H1 (cell line): ENCODE measurements around the gene GOLGA1. TPM values are rescaled to one million over a fixed set of nuclear protein-coding genes. Genes with fewer than 3 reads are reported as not detected.

Experiments used
- CTCF ChIA-PET: fragments of 300-600 bp; sonication (Branson Sonifier 250); formaldehyde crosslinking; loops from one replicate; lab custom pipeline; 2021; ENCODE audit not compliant: partially characterized antibody; lab: Charles Lee
- POLR2A ChIA-PET: fragments of 300-600 bp; sonication (Branson Sonifier 250); formaldehyde crosslinking; loops from one replicate; lab custom pipeline; 2021; ENCODE audit warnings: inconsistent platforms; ENCODE audit not compliant: partially characterized antibody; lab: Charles Lee
- DNase-seq, 2 experiments: peaks; one replicate each; pipeline versions ENCODE4 v3.0.0 to v3.0.0-alpha.2; 2010 to 2022; ENCODE audit warnings: low spot score in 2 of 2, low read depth in 1 of 2, mixed read lengths in 1 of 2
- FAIRE-seq: peaks from 2 replicates; lab custom pipeline; 2011; peaks lifted over from hg19 to GRCh38; lab: Jason Lieb, UNC
- H2AFZ ChIP-seq: 2 replicates; pipeline ENCODE4 v1.8.1; 2012; ENCODE audit warnings: low read length, inconsistent platforms
- H2AK5ac ChIP-seq: 2 replicates; pipeline ENCODE4 v1.6.1; 2013; ENCODE audit warnings: low read depth, low read length
- H2BK120ac ChIP-seq: replicated peaks from 2 replicates; pipeline ENCODE3; 2013; ENCODE audit warnings: low read depth, low read length, inconsistent platforms
- H2BK12ac ChIP-seq: 2 replicates; pipeline ENCODE4 v1.6.1; 2013; ENCODE audit warnings: low read depth, low read length
- H2BK15ac ChIP-seq: 2 replicates; pipeline ENCODE4 v1.6.1; 2013; ENCODE audit warnings: low read length
- H2BK20ac ChIP-seq: 2 replicates; pipeline ENCODE4 v1.6.1; 2013; ENCODE audit warnings: low read length
- H2BK5ac ChIP-seq: 2 replicates; pipeline ENCODE4 v1.6.1; 2013; ENCODE audit warnings: low read depth, low read length
- H3K14ac ChIP-seq: 2 replicates; pipeline ENCODE4 v1.6.1; 2013; ENCODE audit warnings: inconsistent platforms; ENCODE audit not compliant: insufficient read length
- H3K18ac ChIP-seq: 2 replicates; pipeline ENCODE4 v1.6.1; 2013; ENCODE audit warnings: low read length; ENCODE audit errors: extremely low read depth
- H3K23ac ChIP-seq: 2 replicates; pipeline ENCODE4 v1.6.1; 2013; ENCODE audit warnings: inconsistent platforms; ENCODE audit not compliant: insufficient read length
- H3K23me2 ChIP-seq: 2 replicates; pipeline ENCODE4 v1.6.1; 2013; ENCODE audit warnings: low read depth, low read length
- H3K27ac ChIP-seq: 2 replicates; pipeline ENCODE4 v1.6.1; 2011; ENCODE audit warnings: low read depth, low read length, inconsistent platforms
- H3K27me3 ChIP-seq, 4 experiments: replicated peaks in 1 of 4; 1 replicate in 1 of 4; 2 replicates in 3 of 4; pipeline versions ENCODE4 v1.6.1 to v1.8.1; 2011 to 2013; ENCODE audit warnings: low read length in 3 of 4, mild to moderate bottlenecking in 3 of 4, inconsistent platforms in 2 of 4, mixed read lengths in 2 of 4, moderate library complexity in 1 of 4; ENCODE audit not compliant: control insufficient read depth in 3 of 4, insufficient read depth in 3 of 4; ENCODE audit errors: extremely low read depth in 1 of 4
- H3K36me3 ChIP-seq, 4 experiments: 2 replicates each; pipeline versions ENCODE4 v1.6.1 to v1.8.1; 2011 to 2013; ENCODE audit warnings: mild to moderate bottlenecking in 4 of 4, low read length in 3 of 4, moderate library complexity in 2 of 4, control low read depth in 1 of 4, inconsistent platforms in 1 of 4; ENCODE audit not compliant: insufficient read depth in 4 of 4, control insufficient read depth in 2 of 4
- H3K4ac ChIP-seq: replicated peaks from 2 replicates; pipeline ENCODE3; 2013; ENCODE audit warnings: low read length, low read depth, mixed read lengths, inconsistent platforms; ENCODE audit not compliant: insufficient read length
- H3K4me1 ChIP-seq, 4 experiments: replicated peaks in 1 of 4; 1 replicate in 1 of 4; 2 replicates in 3 of 4; pipeline versions ENCODE4 v1.6.1 to v1.8.1; 2011 to 2013; ENCODE audit warnings: low read length in 3 of 4, inconsistent platforms in 2 of 4, mixed read lengths in 1 of 4; ENCODE audit not compliant: insufficient read depth in 4 of 4, control insufficient read depth in 3 of 4
- H3K4me2 ChIP-seq, 2 experiments: 2 replicates each; pipeline versions ENCODE4 v1.6.1 to v1.8.1; 2011 to 2013; ENCODE audit warnings: low read depth in 2 of 2, low read length in 2 of 2, control low read depth in 1 of 2, inconsistent platforms in 1 of 2, mild to moderate bottlenecking in 1 of 2; ENCODE audit not compliant: insufficient read depth in 1 of 2
- H3K4me3 ChIP-seq, 4 experiments: fragments of 200-600, 300-600 bp in 1 of 4; sonication (generic), shearing (Covaris generic), sonication (Bioruptor Twin) in 1 of 4; 2 replicates each; pipeline versions ENCODE4 v1.5.1 to v1.8.1; 2011 to 2016; ENCODE audit warnings: low read length in 4 of 4, low read depth in 3 of 4, control low read depth in 2 of 4, inconsistent platforms in 2 of 4, mild to moderate bottlenecking in 2 of 4, mixed read lengths in 1 of 4, moderate library complexity in 1 of 4; ENCODE audit not compliant: insufficient read depth in 2 of 4; ENCODE audit errors: extremely low read depth in 1 of 4
- H3K56ac ChIP-seq: replicated peaks from 2 replicates; pipeline ENCODE3; 2013; ENCODE audit warnings: low read depth, mild to moderate bottlenecking, mixed read lengths, low read length, inconsistent platforms; ENCODE audit not compliant: insufficient read length
- H3K79me1 ChIP-seq: 2 replicates; pipeline ENCODE4 v1.6.1; 2013; ENCODE audit warnings: low read depth, low read length, control low read depth
- H3K79me2 ChIP-seq, 2 experiments: 2 replicates each; pipeline versions ENCODE4 v1.6.1 to v1.8.1; 2012 to 2013; ENCODE audit warnings: low read length in 2 of 2, mild to moderate bottlenecking in 2 of 2, inconsistent platforms in 1 of 2; ENCODE audit not compliant: insufficient read depth in 2 of 2, control insufficient read depth in 1 of 2
- H3K9ac ChIP-seq, 4 experiments: replicated peaks in 1 of 4; 1 replicate in 1 of 4; 2 replicates in 3 of 4; pipeline versions ENCODE4 v1.6.1 to v1.8.1; 2011 to 2013; ENCODE audit warnings: low read depth in 3 of 4, low read length in 3 of 4, control low read depth in 2 of 4, mild to moderate bottlenecking in 2 of 4, moderate library complexity in 2 of 4, inconsistent platforms in 1 of 4; ENCODE audit errors: extremely low read depth in 1 of 4
- H3K9me3 ChIP-seq, 2 experiments: 2 replicates each; pipeline versions ENCODE4 v1.6.1 to v1.8.1; 2012 to 2013; ENCODE audit warnings: mild to moderate bottlenecking in 2 of 2, moderate library complexity in 2 of 2, control low read depth in 1 of 2, inconsistent platforms in 1 of 2, low read depth in 1 of 2, low read length in 1 of 2, mixed read lengths in 1 of 2; ENCODE audit not compliant: insufficient read depth in 2 of 2
- H4K20me1 ChIP-seq, 2 experiments: replicated peaks in 1 of 2; 2 replicates each; pipeline versions ENCODE3 to v1.8.1; 2011 to 2013; ENCODE audit warnings: inconsistent platforms in 2 of 2, low read length in 2 of 2, mild to moderate bottlenecking in 1 of 2; ENCODE audit not compliant: insufficient read depth in 2 of 2, control insufficient read depth in 1 of 2
- H4K5ac ChIP-seq: 2 replicates; pipeline ENCODE4 v1.6.1; 2013; ENCODE audit warnings: low read length, low read depth, mixed read lengths, inconsistent platforms; ENCODE audit not compliant: insufficient read length
- H4K8ac ChIP-seq: 2 replicates; pipeline ENCODE4 v1.8.0; 2013; ENCODE audit warnings: mild to moderate bottlenecking, moderate library complexity, low read length, inconsistent platforms; ENCODE audit not compliant: insufficient read depth; ENCODE audit errors: extremely low read depth
- H4K91ac ChIP-seq: replicated peaks from 2 replicates; pipeline ENCODE3; 2013; ENCODE audit warnings: low read length, mixed read lengths, inconsistent platforms; ENCODE audit not compliant: insufficient read length
- HDAC2 ChIP-seq, 2 experiments: fragments of 300-600 bp in 1 of 2; sonication (generic) in 1 of 2; IDR thresholded peaks; 2 replicates each; pipeline ENCODE4 v1.6.1; 2011 to 2012; ENCODE audit warnings: low read depth in 2 of 2, low read length in 2 of 2, mild to moderate bottlenecking in 2 of 2, moderate library complexity in 2 of 2, borderline replicate concordance in 1 of 2, inconsistent platforms in 1 of 2
- JUND ChIP-seq: IDR thresholded peaks from 2 replicates; pipeline ENCODE4 v1.6.1; 2011; ENCODE audit warnings: mild to moderate bottlenecking, improper control_type of control experiment, low read length
- MAFK ChIP-seq: IDR thresholded peaks from 2 replicates; pipeline ENCODE4 v1.6.1; 2012; ENCODE audit warnings: low read depth, mild to moderate bottlenecking, improper control_type of control experiment, low read length
- NANOG ChIP-seq: IDR thresholded peaks from 2 replicates; pipeline ENCODE4 v1.6.1; 2011; ENCODE audit warnings: low read length, low read depth, mild to moderate bottlenecking, inconsistent platforms; ENCODE audit not compliant: insufficient read depth, poor library complexity, severe bottlenecking
- NRF1 ChIP-seq: IDR thresholded peaks from 2 replicates; pipeline ENCODE4 v1.6.1; 2011; ENCODE audit warnings: mild to moderate bottlenecking, low read depth, low read length, improper control_type of control experiment
- PHF8 ChIP-seq: fragments of 200-600 bp; sonication (generic); conservative IDR thresholded peaks from 2 replicates; pipeline ENCODE4 v1.7.1; 2012; ENCODE audit warnings: low read depth, mild to moderate bottlenecking, inconsistent platforms, low read length, moderate library complexity
- RBBP5 ChIP-seq: IDR thresholded peaks from 2 replicates; pipeline ENCODE4 v1.7.1; 2012; ENCODE audit warnings: low read depth, mild to moderate bottlenecking, inconsistent platforms, low read length, moderate library complexity, borderline replicate concordance
- SIN3A ChIP-seq, 2 experiments: IDR thresholded peaks in 1 of 2; conservative IDR thresholded peaks in 1 of 2; 2 replicates each; pipeline ENCODE4 v1.6.1; 2011 to 2012; ENCODE audit warnings: low read length in 2 of 2, improper control_type of control experiment in 1 of 2, low read depth in 1 of 2, mild to moderate bottlenecking in 1 of 2
- SP2 ChIP-seq: IDR thresholded peaks from 2 replicates; pipeline ENCODE4 v1.6.1; 2012; ENCODE audit warnings: mild to moderate bottlenecking, low read length, inconsistent platforms
- SP4 ChIP-seq: IDR thresholded peaks from 2 replicates; pipeline ENCODE4 v1.6.1; 2012; ENCODE audit warnings: low read length, inconsistent platforms
- WGBS, 2 experiments: shearing (Covaris generic) in 1 of 2; methylation state at CpG; one replicate each; pipeline versions ENCODE4 v1.1.6 to v1.1.7; 2013 to 2015; ENCODE audit warnings: low lambda C conversion rate in 2 of 2, mixed read lengths in 2 of 2, inconsistent platforms in 1 of 2, low coverage in 1 of 2, missing lambda C conversion rate in 1 of 2; ENCODE audit not compliant: insufficient replicate concordance in 2 of 2, insufficient coverage in 1 of 2, insufficient read length in 1 of 2; ENCODE audit errors: extremely low coverage in 1 of 2, missing lambda C conversion rate in 1 of 2; 5-methylcytosine and 5-hydroxymethylcytosine counted together
- polyA plus RNA-seq, 7 experiments: library from polyadenylated mRNA; depleted of rRNA in 3 of 7; stranded (reverse) in 5 of 7; unstranded in 2 of 7; fragments of >200 nt in 5 of 7; fragments of 200-250 nt in 2 of 7; gene quantifications; 1 replicate in 5 of 7; 2 replicates in 1 of 7; 4 replicates in 1 of 7; pipeline versions ENCODE4 v1.2.1 to v1.2.3, GENCODE V29; 2011 to 2013; ENCODE audit warnings: missing spikeins in 2 of 7, mixed read lengths in 2 of 7
- total RNA-seq: library from RNA; stranded (reverse); fragmentation: NEBNext Ultra II Directional; extraction: Animal tissue kit (Norgen Biotek cat#: 25700); gene quantifications from 2 replicates; pipeline ENCODE4 v1.2.1, GENCODE V29; 2021
- TF ChIP-seq, protein P1 (sequence below): IDR thresholded peaks from 2 replicates; pipeline ENCODE4 v1.6.1; 2012; ENCODE audit warnings: inconsistent platforms

The GOLGA1 gene
- total and polyA plus RNA-seq, 2 of the 8 experiments (the other 6 are each of a cell fraction or from before 2014, with no cell fraction given) = 4.8 to 6.5 TPM

DNA sequence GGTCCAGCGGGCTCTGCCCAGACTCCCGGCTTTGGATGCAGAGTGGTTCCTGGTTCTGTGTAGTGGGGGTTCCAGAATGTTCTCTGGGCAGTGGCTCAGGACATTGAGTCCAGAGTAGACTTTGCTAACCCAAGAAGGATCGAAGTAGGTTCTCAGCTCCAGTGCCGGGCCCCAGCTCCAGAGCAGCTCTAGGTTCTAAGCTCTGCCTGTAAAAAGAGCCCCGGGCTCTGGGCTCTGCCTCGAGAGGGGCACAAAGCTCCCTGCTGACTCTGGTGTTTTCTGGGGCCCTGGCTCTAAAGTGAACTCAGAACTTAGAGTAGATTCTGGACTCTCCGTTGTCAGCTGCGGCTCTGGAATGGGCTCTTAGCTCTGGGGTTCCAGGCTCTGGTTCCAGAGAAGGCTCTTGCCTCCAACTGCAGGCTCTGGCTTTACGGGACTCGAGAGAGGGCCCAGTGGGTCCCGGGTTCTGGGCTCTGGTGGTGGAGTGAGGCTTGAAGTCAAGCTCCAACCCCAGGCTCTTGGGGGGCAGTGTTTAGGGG, 87.2 kb downstream of the GOLGA1 start:
- H3K4ac ChIP-seq = no peak overlapping the region
- no peak for FAIRE-seq
- H2BK12ac ChIP-seq = no peak overlapping the region
- no peak overlapping the region for H2BK5ac ChIP-seq
- no peak overlapping the region for H3K14ac ChIP-seq
- 88% methylated on average over 10 of the region's 11 CpGs; no CpG with 5 or more reads in 1 of the 2 experiments for WGBS, 2 experiments
- no peak overlapping the region for H3K18ac ChIP-seq
- H3K56ac ChIP-seq = no peak overlapping the region
- H3K4me3 ChIP-seq = peak overlapping the region; percentile 25 to 61 (median 48)
- no peak overlapping the region for H4K8ac ChIP-seq
- no peaks in the 10 kb centered on the region for H3K27me3 ChIP-seq
- H3K9me3 ChIP-seq = no peaks in the 10 kb centered on the region
- peaks cover 17 to 23% of the 10 kb centered on the region in 2 experiments for H4K20me1 ChIP-seq
- peak overlapping the region; percentile 4 to 88; a peak in 3 of 4 replicates for H3K4me2 ChIP-seq
- no peak overlapping the region; a peak in 1 of 7 replicates for H3K9ac ChIP-seq
- H3K4me1 ChIP-seq = 0 out of 7 replicates have a peak, but pooled peaks cover 0 to 3% (median under 1%) of the 10 kb centered on the region in 4 experiments
- no peak overlapping the region for H2BK15ac ChIP-seq
- peaks cover 0 to 2% of the 10 kb centered on the region in 2 experiments; a peak in 1 of 4 replicates for H3K79me2 ChIP-seq
- no peak overlapping the region for H4K91ac ChIP-seq
- ChIA-PET POLR2A (interaction anchor here (0.6 to 25.5 kb wide), 8 partner anchors 7 to 79 kb away, joined by 3 to 573 read pairs (median 4); partner anchors contain the start of genes ARPC5L, NR6A1, OLFML2A and RPL35), CTCF (interaction anchor here (0.9 to 42.1 kb wide), 35 partner anchors 8 to 407 kb away, joined by 3 to 1529 read pairs (median 6); partner anchors contain the start of genes ARPC5L, GAPVD1, NR6A1 and OLFML2A)
- no peak overlapping the region for H4K5ac ChIP-seq
- no peak overlapping the region for H2AK5ac ChIP-seq
- H2BK20ac ChIP-seq = no peak overlapping the region
- H2AFZ ChIP-seq = no peak overlapping the region; the same call in 1 of the 2 replicates
- H3K79me1 ChIP-seq = no peaks in the 10 kb centered on the region; the same call in none of the 2 replicates
- H3K36me3 ChIP-seq = peaks cover 16 to 21% (median 17%) of the 10 kb centered on the region in 4 experiments
- DNase-seq = no peak
- H3K27ac ChIP-seq = no peak overlapping the region
- no peak overlapping the region for H3K23ac ChIP-seq
- H2BK120ac ChIP-seq = no peak overlapping the region
- no peaks in the 10 kb centered on the region; the same call in 1 of the 2 replicates for H3K23me2 ChIP-seq
- no peak for TF ChIP-seq MAFK
- no peak for TF ChIP-seq NRF1
- no peak for TF ChIP-seq SIN3A (conservative IDR thresholded peaks at IDR 0.05 in 1 of 2, IDR thresholded peaks at IDR 0.05 in 1 of 2; ENCODE audit: low read depth in 1 of 2, low read length in 2 of 2)
- no peak for TF ChIP-seq SP2
- no peak for TF ChIP-seq NANOG
- TF ChIP-seq PHF8 = no peak
- TF ChIP-seq JUND = no peak
- TF ChIP-seq RBBP5 = no peak
- TF ChIP-seq HDAC2 (IDR thresholded peaks at IDR 0.05; ENCODE audit: borderline replicate concordance in 1 of 2, low read depth in 2 of 2, low read length in 2 of 2) = no peak
- no peak for TF ChIP-seq SP4
- TF ChIP-seq, protein P1, sequence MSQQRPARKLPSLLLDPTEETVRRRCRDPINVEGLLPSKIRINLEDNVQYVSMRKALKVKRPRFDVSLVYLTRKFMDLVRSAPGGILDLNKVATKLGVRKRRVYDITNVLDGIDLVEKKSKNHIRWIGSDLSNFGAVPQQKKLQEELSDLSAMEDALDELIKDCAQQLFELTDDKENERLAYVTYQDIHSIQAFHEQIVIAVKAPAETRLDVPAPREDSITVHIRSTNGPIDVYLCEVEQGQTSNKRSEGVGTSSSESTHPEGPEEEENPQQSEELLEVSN = no peak
